BLaER1 (cell line): Measurements from ENCODE around the gene COX17.
A peak's percentile ranks its signal among the peaks of the same experiment; 100 is the strongest.

Experiments used
- H3K27ac ChIP-seq: shearing (Covaris generic); formaldehyde crosslinking; 2 replicates; pipeline ENCODE4 v1.8.1; 2022
- H3K27me3 ChIP-seq: shearing (Covaris generic); formaldehyde crosslinking; 2 replicates; pipeline ENCODE4 v1.8.1; 2022
- H3K36me3 ChIP-seq: shearing (Covaris generic); formaldehyde crosslinking; 2 replicates; pipeline ENCODE4 v1.8.1; 2022
- H3K4me1 ChIP-seq: shearing (Covaris generic); formaldehyde crosslinking; 2 replicates; pipeline ENCODE4 v1.8.1; 2022
- H3K4me2 ChIP-seq: shearing (Covaris generic); formaldehyde crosslinking; 2 replicates; pipeline ENCODE4 v1.8.1; 2022
- H3K4me3 ChIP-seq: shearing (Covaris generic); formaldehyde crosslinking; 2 replicates; pipeline ENCODE4 v1.8.1; 2022
- H3K9ac ChIP-seq: shearing (Covaris generic); formaldehyde crosslinking; 2 replicates; pipeline ENCODE4 v1.8.1; 2022
- H3K9me3 ChIP-seq: shearing (Covaris generic); formaldehyde crosslinking; 2 replicates; pipeline ENCODE4 v1.8.1; 2022
- H4K20me1 ChIP-seq: shearing (Covaris generic); formaldehyde crosslinking; 2 replicates; pipeline ENCODE4 v1.8.1; 2022
- Cebpa-rat ChIP-seq: shearing (Covaris generic); IDR thresholded peaks from 2 replicates; pipeline ENCODE4 v1.8.1; 2022

COX17 gene

DNA sequence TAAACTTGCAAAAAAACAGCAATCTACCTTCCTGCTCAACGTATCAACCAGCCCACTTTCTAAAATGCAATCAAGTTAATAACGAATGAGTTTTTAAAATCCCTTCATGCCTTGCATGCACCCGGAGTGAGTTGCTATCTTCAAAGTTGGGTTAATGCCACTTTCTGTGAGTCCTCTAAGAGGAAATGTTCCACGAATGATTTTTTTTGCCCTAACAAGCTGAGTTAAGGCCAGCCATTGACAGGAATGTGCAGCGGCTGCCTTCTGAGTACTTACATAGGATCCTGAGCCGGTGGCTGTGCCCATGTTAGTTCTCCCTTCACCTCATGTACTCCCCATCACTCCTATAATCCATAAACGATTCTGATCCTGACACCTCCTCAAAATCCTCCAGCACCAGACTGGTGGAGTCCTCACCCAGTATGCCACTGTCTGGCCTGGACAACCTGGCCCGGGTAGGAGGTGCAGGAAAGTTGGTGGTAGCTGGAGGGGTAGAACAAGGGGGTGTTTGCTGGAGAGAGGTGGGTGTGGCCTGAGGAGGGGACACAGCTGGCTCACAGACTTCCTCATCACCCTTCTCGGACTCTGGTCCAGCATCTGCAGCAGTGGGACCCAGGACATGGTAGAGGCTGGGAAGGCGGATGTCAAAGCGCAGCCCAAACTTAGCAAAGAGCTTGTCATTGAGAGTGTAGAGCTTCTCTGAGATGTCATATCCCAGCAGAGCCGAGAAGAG is 29.2 kb downstream of the COX17 start:
- no peak overlapping the region for H3K4me2 ChIP-seq
- no peak overlapping the region for H3K9ac ChIP-seq
- H3K27ac ChIP-seq: no peak overlapping the region
- no peaks in the 10 kb centered on the region for H3K36me3 ChIP-seq
- no peak overlapping the region for H3K4me3 ChIP-seq
- no peaks in the 10 kb centered on the region for H3K4me1 ChIP-seq
- H3K27me3 ChIP-seq: no peaks in the 10 kb centered on the region
- TF ChIP-seq Cebpa-rat: no peak
- no peaks in the 10 kb centered on the region for H3K9me3 ChIP-seq
- H4K20me1 ChIP-seq: no peaks in the 10 kb centered on the region

- Histone ChIP-seq H3K27ac (no peak overlapping the region), H3K9ac (no peak overlapping the region), H3K27me3 (no peaks in the 10 kb centered on the region), H3K36me3 (no peaks in the 10 kb centered on the region), H3K9me3 (no peaks in the 10 kb centered on the region), H4K20me1 (no peaks in the 10 kb centered on the region), H3K4me2 (no peak overlapping the region), H3K4me1 (no peaks in the 10 kb centered on the region), H3K4me3 (no peak overlapping the region)
- no peak for TF ChIP-seq Cebpa-rat
Observed at GRCh38 chr3:119647171-119647570, 30.0 kb downstream of the COX17 start.

DNA sequence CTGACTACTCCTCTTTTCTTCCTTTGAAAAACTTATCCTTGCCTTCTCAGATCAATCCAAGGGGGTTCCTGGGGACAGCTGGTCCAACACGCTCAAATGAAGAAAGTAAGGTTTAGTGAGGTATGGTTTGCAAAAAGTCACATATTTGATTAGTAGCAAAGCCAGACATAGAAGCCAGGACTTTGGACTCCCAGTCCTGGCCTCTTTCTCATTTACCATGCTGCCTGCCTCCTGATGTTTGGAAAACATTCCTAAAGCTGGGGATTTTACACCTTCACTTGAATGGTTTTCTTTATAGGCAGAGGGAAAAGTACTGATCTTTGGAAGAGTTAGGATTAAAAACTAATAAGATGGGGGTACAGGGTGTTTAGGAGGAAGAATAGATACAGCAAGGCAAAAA is 31.4 kb downstream of the COX17 start:
- Histone ChIP-seq H3K4me1 (no peaks in the 10 kb centered on the region), H3K36me3 (no peaks in the 10 kb centered on the region), H3K4me2 (no peak overlapping the region), H3K27me3 (no peaks in the 10 kb centered on the region), H3K9me3 (no peaks in the 10 kb centered on the region), H3K27ac (no peak overlapping the region), H3K4me3 (no peak overlapping the region), H4K20me1 (no peaks in the 10 kb centered on the region), H3K9ac (no peak overlapping the region)
- TF ChIP-seq Cebpa-rat: no peak

DNA sequence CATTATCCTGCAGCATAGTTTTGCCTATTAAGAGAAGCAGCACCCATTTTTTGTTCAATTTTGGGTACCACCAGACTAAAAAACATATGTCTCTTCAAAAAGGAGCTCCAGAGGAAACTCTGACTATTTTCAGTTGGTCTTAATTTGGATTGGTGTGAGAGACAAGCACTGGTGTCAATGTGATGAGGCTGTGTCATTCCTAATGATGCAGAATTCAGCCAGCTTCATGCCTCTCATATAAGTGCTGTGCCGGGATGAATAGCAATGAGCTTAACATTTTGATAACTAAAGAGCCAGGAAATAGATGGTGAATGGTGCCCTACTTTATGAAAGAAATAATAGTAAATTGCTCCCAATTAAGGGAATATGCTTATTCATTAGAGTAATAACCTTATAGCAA is 32.7 kb downstream of the COX17 start:
- Histone ChIP-seq H3K27ac (no peak overlapping the region), H3K36me3 (no peaks in the 10 kb centered on the region), H3K4me2 (no peak overlapping the region), H3K9me3 (no peaks in the 10 kb centered on the region), H3K4me3 (no peak overlapping the region), H3K9ac (no peak overlapping the region), H3K4me1 (no peaks in the 10 kb centered on the region), H3K27me3 (no peaks in the 10 kb centered on the region), H4K20me1 (no peaks in the 10 kb centered on the region)
- TF ChIP-seq Cebpa-rat: no peak

GRCh38 chr3:119643528-119643927 is 33.7 kb downstream of the COX17 start:
- H4K20me1 ChIP-seq: no peaks in the 10 kb centered on the region
- no peaks in the 10 kb centered on the region for H3K9me3 ChIP-seq
- no peak overlapping the region for H3K27ac ChIP-seq
- no peaks in the 10 kb centered on the region for H3K36me3 ChIP-seq
- H3K4me2 ChIP-seq: no peak overlapping the region
- no peaks in the 10 kb centered on the region for H3K27me3 ChIP-seq
- no peak overlapping the region for H3K9ac ChIP-seq
- TF ChIP-seq Cebpa-rat: no peak
- no peak overlapping the region for H3K4me3 ChIP-seq
- H3K4me1 ChIP-seq: peaks cover 6% of the 10 kb centered on the region

DNA sequence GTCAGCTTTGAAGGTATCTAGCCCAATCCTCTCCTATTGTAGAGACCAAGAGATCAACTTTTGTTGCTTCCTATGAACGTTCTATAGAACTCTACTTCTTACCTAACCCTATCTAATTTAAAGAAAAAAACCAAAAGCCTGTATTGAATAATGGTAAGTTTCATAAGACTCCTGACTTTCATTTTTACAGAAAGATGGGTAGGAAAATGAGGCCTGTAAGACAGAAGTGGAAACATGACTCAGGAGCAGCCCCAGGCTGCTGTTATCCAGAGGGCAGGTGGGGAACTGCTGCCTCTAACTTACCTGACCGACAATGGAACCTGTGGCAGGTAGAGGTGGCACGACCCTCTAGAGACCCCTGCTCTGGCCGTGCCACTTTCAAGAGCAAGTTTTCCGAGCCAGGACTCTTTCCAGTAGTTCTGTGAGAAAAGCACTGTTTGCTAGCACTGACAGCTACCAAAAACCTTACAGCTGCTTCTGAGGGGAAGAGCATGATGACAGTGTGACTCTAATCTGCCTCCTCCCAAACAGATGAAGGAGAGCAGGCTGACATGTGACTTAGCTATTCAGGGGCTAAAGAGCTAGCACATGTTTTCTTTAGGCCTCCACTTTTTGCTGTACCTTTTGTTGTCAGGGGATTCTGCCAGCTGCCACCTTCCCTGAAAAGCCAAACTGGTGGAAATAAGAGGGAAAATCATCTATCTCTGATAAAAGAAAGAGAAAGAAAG is 34.3 kb downstream of the COX17 start:
- no peaks in the 10 kb centered on the region for H3K27me3 ChIP-seq
- H3K4me1 ChIP-seq: peaks cover 12% of the 10 kb centered on the region
- H3K4me3 ChIP-seq: no peak overlapping the region
- H3K9ac ChIP-seq: no peak overlapping the region
- H3K4me2 ChIP-seq: no peak overlapping the region
- H3K36me3 ChIP-seq: no peaks in the 10 kb centered on the region
- TF ChIP-seq Cebpa-rat: no peak
- no peaks in the 10 kb centered on the region for H4K20me1 ChIP-seq
- H3K9me3 ChIP-seq: no peaks in the 10 kb centered on the region
- H3K27ac ChIP-seq: no peak overlapping the region

GRCh38 chr3:119641416-119641815 is 35.8 kb downstream of the COX17 start:
- no peak for TF ChIP-seq Cebpa-rat
- no peaks in the 10 kb centered on the region for H3K27me3 ChIP-seq
- no peaks in the 10 kb centered on the region for H3K36me3 ChIP-seq
- H4K20me1 ChIP-seq: no peaks in the 10 kb centered on the region
- H3K9me3 ChIP-seq: no peaks in the 10 kb centered on the region
- H3K27ac ChIP-seq: no peak overlapping the region
- H3K4me1 ChIP-seq: peaks cover 16% of the 10 kb centered on the region
- H3K4me3 ChIP-seq: no peak overlapping the region
- no peak overlapping the region for H3K4me2 ChIP-seq
- H3K9ac ChIP-seq: no peak overlapping the region

DNA sequence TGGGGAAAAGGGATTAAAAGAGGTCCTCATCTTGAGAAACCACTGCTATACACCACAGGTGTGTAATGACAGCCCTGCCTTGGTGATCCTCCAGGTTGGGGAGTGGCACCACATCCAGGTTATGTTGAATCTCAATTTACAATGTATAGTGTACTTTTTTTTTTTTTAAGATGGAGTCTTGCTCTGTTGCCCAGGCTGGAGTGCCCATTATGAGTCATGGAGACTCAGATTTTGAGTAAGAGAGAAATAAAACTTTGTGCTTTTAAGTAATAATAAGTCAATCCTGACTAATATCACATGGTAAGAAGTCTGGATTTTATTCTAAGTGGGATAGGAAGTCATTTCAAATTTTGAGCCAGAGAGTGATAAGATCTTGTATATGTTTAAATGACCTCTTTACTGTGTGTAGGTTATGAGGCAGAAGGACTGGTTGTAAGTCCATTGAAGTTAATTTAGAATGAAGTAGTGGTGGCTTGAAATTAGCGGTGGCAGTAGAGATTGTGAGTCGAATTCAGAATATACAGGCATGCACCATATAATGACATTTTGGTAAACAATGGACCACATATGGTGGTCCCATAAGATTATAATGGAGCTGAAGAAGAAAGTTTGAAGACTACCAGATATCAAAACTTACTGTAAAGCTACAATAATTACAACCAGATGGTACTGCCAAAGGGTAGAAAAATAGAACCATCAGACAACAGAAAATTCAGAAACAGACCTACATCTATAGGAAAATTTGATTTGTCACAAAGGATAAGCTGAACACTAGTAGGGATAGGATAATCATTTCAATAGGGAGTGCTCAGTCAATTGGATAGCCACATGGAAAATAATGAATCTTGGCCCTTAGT is 37.5 kb downstream of the COX17 start:
- Histone ChIP-seq H3K36me3 (no peaks in the 10 kb centered on the region), H3K4me1 (peaks cover 16% of the 10 kb centered on the region), H3K27ac (no peak overlapping the region), H4K20me1 (no peaks in the 10 kb centered on the region), H3K27me3 (no peaks in the 10 kb centered on the region), H3K9ac (no peak overlapping the region), H3K4me3 (no peak overlapping the region), H3K4me2 (no peak overlapping the region), H3K9me3 (no peaks in the 10 kb centered on the region)
- no peak for TF ChIP-seq Cebpa-rat

DNA sequence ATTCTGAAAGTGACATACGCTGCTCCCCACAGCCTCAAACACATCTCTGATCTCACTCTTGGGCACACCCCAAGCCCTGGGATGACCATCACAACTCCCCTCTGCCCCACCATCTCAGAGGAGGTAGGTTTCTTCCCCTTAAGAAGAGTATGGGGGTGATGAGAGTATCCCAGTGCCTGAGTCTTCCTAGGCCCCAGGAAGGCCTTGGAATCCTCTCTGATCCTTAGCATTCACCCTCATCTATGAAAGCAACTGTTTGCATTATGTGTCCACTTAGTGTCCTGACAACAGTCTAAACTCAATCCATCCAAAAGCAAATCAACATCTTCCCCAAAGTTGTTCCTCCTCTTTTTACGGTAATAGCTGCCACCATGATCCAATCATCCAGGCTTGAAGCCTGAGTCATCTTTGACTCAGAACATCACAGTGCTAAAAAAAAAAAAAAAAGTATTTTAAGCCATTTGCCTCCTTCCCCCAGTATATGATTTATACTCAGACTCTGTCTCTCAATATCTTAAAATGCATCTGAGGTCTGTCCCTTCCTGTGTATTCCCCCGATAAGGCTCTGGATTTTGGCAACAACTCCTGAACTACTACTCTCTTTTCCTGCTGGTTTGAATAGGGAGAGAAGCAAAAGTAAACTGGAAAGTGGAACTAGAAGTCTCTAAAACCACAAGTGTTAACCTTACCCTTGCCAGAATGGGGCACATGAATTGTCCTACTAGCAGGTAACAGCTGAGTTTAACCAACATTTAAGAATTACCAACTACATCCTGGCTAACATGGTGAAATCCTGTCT is 39.3 kb downstream of the COX17 start:
- no peak overlapping the region for H3K4me3 ChIP-seq
- H3K27ac ChIP-seq: no peak overlapping the region
- H3K9ac ChIP-seq: no peak overlapping the region

More for the DNA sequence above, 39.3 kb downstream of the COX17 start:
- Histone ChIP-seq H3K9me3 (no peaks in the 10 kb centered on the region), H4K20me1 (no peaks in the 10 kb centered on the region), H3K4me1 (peaks cover 16% of the 10 kb centered on the region), H3K27me3 (no peaks in the 10 kb centered on the region), H3K4me2 (peak overlapping the region; percentile 13; the same call in 1 of the 2 replicates), H3K36me3 (no peaks in the 10 kb centered on the region)
- no peak for TF ChIP-seq Cebpa-rat
